ENCODE measurements around the gene CENPU.

Gene CENPU

DNA sequence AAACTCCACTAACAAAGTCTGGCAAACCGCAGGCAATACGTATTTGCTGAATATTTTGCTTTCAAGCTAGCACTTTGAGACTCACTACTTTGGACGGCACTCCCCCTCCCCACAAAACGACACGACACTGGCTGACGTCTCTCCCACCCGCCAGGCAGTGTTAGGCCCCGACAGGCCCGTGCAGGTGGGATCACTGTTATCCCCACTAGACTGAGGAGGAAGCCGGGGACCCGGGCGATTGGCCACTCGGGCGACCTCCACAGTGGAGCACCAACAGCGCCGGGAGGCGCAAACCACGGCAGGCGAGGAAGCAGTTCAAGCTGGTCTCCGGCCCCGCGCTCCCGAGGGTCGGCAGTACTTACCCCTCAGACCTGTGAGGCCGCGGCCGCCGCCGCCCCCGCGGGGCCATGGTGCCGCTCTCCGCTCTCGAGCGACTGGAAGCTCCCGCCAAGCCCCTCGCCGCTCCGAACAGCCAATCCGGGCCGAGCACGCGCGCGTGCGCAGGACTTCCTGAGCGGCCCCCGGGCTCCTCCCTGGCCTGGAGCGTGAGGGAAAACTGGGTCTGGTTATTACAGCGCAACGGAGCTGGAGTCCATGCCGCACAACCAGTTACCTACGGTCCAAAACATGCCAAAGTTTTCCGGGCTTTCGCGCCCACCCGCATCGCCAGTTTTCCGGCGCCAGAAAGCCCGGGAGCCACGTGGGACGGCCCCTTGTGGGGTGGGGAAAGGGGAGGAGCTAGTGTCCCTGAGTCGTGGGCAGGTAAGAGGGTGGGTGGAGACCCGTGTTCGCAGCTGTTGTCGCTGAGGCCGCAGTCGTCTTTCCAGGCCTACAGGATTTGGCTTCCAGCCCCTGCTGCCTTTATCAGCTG is at the start of gene CENPU (continued):
- TF ChIP-seq, protein P1, sequence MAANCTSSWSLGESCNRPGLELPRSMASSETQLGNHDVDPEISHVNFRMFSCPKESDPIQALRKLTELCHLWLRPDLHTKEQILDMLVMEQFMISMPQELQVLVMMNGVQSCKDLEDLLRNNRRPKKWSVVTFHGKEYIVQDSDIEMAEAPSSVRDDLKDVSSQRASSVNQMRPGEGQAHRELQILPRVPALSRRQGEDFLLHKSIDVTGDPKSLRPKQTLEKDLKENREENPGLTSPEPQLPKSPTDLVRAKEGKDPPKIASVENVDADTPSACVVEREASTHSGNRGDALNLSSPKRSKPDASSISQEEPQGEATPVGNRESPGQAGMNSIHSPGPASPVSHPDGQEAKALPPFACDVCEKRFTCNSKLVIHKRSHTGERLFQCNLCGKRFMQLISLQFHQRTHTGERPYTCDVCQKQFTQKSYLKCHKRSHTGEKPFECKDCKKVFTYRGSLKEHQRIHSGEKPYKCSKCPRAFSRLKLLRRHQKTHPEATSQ (tag by site-specific recombination; IDR thresholded peaks at IDR 0.05), result no peak; the same call in 1 of the 2 replicates
- TF ChIP-seq ZNF561 (tag by site-specific recombination; IDR thresholded peaks at IDR 0.05; ENCODE audit: borderline replicate concordance) (peak; percentile 90; the same call in 1 of the 2 replicates), ZSCAN30 (tag by site-specific recombination; IDR thresholded peaks at IDR 0.05) (peak; percentile 89), ZNF658 (tag by site-specific recombination; IDR thresholded peaks at IDR 0.05) (no peak), ZNF510 (tag by site-specific recombination; IDR thresholded peaks at IDR 0.05; ENCODE audit: insufficient replicate concordance) (no peak), ZNF214 (tag by site-specific recombination; IDR thresholded peaks at IDR 0.05; ENCODE audit: borderline replicate concordance) (no peak), ZNF549 (tag by site-specific recombination; IDR thresholded peaks at IDR 0.05) (no peak), ZNF23 (tag by site-specific recombination; IDR thresholded peaks at IDR 0.05; ENCODE audit: borderline replicate concordance) (no peak), ZNF747 (tag by site-specific recombination; IDR thresholded peaks at IDR 0.05) (no peak), ZBTB1 (tag by site-specific recombination; IDR thresholded peaks at IDR 0.05) (no peak), ZNF132 (tag by site-specific recombination; IDR thresholded peaks at IDR 0.05; ENCODE audit: borderline replicate concordance) (no peak), ZNF426 (tag by site-specific recombination; IDR thresholded peaks at IDR 0.05) (no peak), ZXDB (tag by site-specific recombination; IDR thresholded peaks at IDR 0.05) (peak; percentile 95), YY2 (tag by site-specific recombination; IDR thresholded peaks at IDR 0.05) (peak; percentile 51; the same call in 1 of the 2 replicates), ZNF404 (tag by site-specific recombination; IDR thresholded peaks at IDR 0.05) (no peak), KLF1 (tag by site-specific recombination; IDR thresholded peaks at IDR 0.05) (peak; percentile 44; the same call in 1 of the 2 replicates), KLF10 (tag by site-specific recombination; IDR thresholded peaks at IDR 0.05) (peak; percentile 88), OSR2 (tag by site-specific recombination; IDR thresholded peaks at IDR 0.05) (peak; percentile 25; the same call in 1 of the 2 replicates)
- TF ChIP-seq, protein P2, sequence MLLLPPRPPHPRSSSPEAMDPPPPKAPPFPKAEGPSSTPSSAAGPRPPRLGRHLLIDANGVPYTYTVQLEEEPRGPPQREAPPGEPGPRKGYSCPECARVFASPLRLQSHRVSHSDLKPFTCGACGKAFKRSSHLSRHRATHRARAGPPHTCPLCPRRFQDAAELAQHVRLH (tag by site-specific recombination; IDR thresholded peaks at IDR 0.05), result peak; percentile 91
- TF ChIP-seq, protein P3, sequence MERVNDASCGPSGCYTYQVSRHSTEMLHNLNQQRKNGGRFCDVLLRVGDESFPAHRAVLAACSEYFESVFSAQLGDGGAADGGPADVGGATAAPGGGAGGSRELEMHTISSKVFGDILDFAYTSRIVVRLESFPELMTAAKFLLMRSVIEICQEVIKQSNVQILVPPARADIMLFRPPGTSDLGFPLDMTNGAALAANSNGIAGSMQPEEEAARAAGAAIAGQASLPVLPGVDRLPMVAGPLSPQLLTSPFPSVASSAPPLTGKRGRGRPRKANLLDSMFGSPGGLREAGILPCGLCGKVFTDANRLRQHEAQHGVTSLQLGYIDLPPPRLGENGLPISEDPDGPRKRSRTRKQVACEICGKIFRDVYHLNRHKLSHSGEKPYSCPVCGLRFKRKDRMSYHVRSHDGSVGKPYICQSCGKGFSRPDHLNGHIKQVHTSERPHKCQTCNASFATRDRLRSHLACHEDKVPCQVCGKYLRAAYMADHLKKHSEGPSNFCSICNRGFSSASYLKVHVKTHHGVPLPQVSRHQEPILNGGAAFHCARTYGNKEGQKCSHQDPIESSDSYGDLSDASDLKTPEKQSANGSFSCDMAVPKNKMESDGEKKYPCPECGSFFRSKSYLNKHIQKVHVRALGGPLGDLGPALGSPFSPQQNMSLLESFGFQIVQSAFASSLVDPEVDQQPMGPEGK (tag by site-specific recombination; IDR thresholded peaks at IDR 0.05), result peak; percentile 72; the same call in 1 of the 2 replicates
- TF ChIP-seq, protein P4, sequence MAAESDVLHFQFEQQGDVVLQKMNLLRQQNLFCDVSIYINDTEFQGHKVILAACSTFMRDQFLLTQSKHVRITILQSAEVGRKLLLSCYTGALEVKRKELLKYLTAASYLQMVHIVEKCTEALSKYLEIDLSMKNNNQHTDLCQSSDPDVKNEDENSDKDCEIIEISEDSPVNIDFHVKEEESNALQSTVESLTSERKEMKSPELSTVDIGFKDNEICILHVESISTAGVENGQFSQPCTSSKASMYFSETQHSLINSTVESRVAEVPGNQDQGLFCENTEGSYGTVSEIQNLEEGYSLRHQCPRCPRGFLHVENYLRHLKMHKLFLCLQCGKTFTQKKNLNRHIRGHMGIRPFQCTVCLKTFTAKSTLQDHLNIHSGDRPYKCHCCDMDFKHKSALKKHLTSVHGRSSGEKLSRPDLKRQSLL (tag by site-specific recombination; IDR thresholded peaks at IDR 0.05), result peak; percentile 98
- TF ChIP-seq, protein P5, sequence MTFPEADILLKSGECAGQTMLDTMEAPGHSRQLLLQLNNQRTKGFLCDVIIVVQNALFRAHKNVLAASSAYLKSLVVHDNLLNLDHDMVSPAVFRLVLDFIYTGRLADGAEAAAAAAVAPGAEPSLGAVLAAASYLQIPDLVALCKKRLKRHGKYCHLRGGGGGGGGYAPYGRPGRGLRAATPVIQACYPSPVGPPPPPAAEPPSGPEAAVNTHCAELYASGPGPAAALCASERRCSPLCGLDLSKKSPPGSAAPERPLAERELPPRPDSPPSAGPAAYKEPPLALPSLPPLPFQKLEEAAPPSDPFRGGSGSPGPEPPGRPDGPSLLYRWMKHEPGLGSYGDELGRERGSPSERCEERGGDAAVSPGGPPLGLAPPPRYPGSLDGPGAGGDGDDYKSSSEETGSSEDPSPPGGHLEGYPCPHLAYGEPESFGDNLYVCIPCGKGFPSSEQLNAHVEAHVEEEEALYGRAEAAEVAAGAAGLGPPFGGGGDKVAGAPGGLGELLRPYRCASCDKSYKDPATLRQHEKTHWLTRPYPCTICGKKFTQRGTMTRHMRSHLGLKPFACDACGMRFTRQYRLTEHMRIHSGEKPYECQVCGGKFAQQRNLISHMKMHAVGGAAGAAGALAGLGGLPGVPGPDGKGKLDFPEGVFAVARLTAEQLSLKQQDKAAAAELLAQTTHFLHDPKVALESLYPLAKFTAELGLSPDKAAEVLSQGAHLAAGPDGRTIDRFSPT (tag by site-specific recombination; IDR thresholded peaks at IDR 0.05), result no peak
- TF ChIP-seq, protein P6, sequence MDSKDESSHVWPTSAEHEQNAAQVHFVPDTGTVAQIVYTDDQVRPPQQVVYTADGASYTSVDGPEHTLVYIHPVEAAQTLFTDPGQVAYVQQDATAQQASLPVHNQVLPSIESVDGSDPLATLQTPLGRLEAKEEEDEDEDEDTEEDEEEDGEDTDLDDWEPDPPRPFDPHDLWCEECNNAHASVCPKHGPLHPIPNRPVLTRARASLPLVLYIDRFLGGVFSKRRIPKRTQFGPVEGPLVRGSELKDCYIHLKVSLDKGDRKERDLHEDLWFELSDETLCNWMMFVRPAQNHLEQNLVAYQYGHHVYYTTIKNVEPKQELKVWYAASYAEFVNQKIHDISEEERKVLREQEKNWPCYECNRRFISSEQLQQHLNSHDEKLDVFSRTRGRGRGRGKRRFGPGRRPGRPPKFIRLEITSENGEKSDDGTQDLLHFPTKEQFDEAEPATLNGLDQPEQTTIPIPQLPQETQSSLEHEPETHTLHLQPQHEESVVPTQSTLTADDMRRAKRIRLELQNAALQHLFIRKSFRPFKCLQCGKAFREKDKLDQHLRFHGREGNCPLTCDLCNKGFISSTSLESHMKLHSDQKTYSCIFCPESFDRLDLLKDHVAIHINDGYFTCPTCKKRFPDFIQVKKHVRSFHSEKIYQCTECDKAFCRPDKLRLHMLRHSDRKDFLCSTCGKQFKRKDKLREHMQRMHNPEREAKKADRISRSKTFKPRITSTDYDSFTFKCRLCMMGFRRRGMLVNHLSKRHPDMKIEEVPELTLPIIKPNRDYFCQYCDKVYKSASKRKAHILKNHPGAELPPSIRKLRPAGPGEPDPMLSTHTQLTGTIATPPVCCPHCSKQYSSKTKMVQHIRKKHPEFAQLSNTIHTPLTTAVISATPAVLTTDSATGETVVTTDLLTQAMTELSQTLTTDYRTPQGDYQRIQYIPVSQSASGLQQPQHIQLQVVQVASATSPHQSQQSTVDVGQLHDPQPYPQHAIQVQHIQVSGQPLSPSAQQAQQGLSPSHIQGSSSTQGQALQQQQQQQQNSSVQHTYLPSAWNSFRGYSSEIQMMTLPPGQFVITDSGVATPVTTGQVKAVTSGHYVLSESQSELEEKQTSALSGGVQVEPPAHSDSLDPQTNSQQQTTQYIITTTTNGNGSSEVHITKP (tag by site-specific recombination; IDR thresholded peaks at IDR 0.05), result peak; percentile 12; the same call in 1 of the 2 replicates
- TF ChIP-seq, protein P7, sequence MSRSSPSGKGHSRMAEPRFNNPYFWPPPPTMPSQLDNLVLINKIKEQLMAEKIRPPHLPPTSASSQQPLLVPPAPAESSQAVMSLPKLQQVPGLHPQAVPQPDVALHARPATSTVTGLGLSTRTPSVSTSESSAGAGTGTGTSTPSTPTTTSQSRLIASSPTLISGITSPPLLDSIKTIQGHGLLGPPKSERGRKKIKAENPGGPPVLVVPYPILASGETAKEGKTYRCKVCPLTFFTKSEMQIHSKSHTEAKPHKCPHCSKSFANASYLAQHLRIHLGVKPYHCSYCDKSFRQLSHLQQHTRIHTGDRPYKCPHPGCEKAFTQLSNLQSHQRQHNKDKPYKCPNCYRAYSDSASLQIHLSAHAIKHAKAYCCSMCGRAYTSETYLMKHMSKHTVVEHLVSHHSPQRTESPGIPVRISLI (tag by site-specific recombination; IDR thresholded peaks at IDR 0.05), result no peak
- TF ChIP-seq, protein P8, sequence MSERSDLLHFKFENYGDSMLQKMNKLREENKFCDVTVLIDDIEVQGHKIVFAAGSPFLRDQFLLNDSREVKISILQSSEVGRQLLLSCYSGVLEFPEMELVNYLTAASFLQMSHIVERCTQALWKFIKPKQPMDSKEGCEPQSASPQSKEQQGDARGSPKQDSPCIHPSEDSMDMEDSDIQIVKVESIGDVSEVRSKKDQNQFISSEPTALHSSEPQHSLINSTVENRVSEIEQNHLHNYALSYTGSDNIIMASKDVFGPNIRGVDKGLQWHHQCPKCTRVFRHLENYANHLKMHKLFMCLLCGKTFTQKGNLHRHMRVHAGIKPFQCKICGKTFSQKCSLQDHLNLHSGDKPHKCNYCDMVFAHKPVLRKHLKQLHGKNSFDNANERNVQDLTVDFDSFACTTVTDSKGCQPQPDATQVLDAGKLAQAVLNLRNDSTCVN (tag by site-specific recombination; optimal IDR thresholded peaks at IDR 0.05), result peak; percentile 85

All from HEK293 (cell line).